ENCODE results near the gene DNAL1. TPM values are rescaled to one million over a fixed set of nuclear protein-coding genes. Genes with fewer than 3 reads are reported as not detected.

The DNAL1 gene
- total and polyA plus RNA-seq, 2 of the 13 experiments (the other 11 are each of a cell fraction or from before 2014, with no cell fraction given): 1.4 to 13.3 TPM

GRCh38 chr14:73612339-73613045 lies 32.3 kb upstream of the DNAL1 start, which contains the start of gene ACOT6 (continued):
- TF ChIP-seq PHF8 (CRISPR knock-in tag; IDR thresholded peaks at IDR 0.05): peak; percentile 76
- TF ChIP-seq ZNF121 (CRISPR knock-in tag; IDR thresholded peaks at IDR 0.05): peak; percentile 20; the same call in 1 of the 2 replicates
- TF ChIP-seq ZNF546 (CRISPR knock-in tag; conservative IDR thresholded peaks at IDR 0.05): peak; percentile 89
- 0 out of 2 replicates have a peak, but pooled peaks have one; percentile 21 for TF ChIP-seq ARHGAP35 (CRISPR knock-in tag; IDR thresholded peaks at IDR 0.05; ENCODE audit: borderline replicate concordance)
- no peak for TF ChIP-seq ZMAT5 (CRISPR knock-in tag; IDR thresholded peaks at IDR 0.05; ENCODE audit: borderline replicate concordance, low read depth)
- TF ChIP-seq ZNF30 (CRISPR knock-in tag; IDR thresholded peaks at IDR 0.05): 0 out of 2 replicates have a peak, but pooled peaks have one; percentile 35
- no peak for TF ChIP-seq SYNCRIP (IDR thresholded peaks at IDR 0.05; ENCODE audit: insufficient read depth, low read depth, low read length)
- 0 out of 2 replicates have a peak, but pooled peaks have one; percentile 20 for TF ChIP-seq PAX8 (CRISPR knock-in tag; IDR thresholded peaks at IDR 0.05; ENCODE audit: borderline replicate concordance)
- no peak for TF ChIP-seq ZNF383 (CRISPR knock-in tag; IDR thresholded peaks at IDR 0.05; ENCODE audit: borderline replicate concordance)
- TF ChIP-seq ELF3 (CRISPR knock-in tag; IDR thresholded peaks at IDR 0.05): no peak; the same call in 1 of the 2 replicates
- TF ChIP-seq ZNF224 (CRISPR knock-in tag; IDR thresholded peaks at IDR 0.05): no peak
- no peak for TF ChIP-seq FOXM1 (CRISPR knock-in tag; IDR thresholded peaks at IDR 0.05)
- TF ChIP-seq NR2C2 (CRISPR knock-in tag; IDR thresholded peaks at IDR 0.05; ENCODE audit: borderline replicate concordance): 0 out of 2 replicates have a peak, but pooled peaks have one; percentile 31
- 0 out of 2 replicates have a peak, but pooled peaks have one; percentile 34 for TF ChIP-seq HDAC2 (CRISPR knock-in tag; IDR thresholded peaks at IDR 0.05)
- peak; percentile 72; the same call in 1 of the 2 replicates for TF ChIP-seq ZC3H13 (CRISPR knock-in tag; IDR thresholded peaks at IDR 0.05)
- TF ChIP-seq PAXIP1 (CRISPR knock-in tag; conservative IDR thresholded peaks at IDR 0.05): 0 out of 2 replicates have a peak, but pooled peaks have one; percentile 30
- 0 out of 2 replicates have a peak, but pooled peaks have one; percentile 37 for TF ChIP-seq MEIS1 (CRISPR knock-in tag; IDR thresholded peaks at IDR 0.05; ENCODE audit: borderline replicate concordance)
- TF ChIP-seq ZBTB14 (CRISPR knock-in tag; IDR thresholded peaks at IDR 0.05): peak; percentile 93
- TF ChIP-seq RAD51 (IDR thresholded peaks at IDR 0.05; ENCODE audit: borderline replicate concordance): no peak
- TF ChIP-seq EHMT2 (IDR thresholded peaks at IDR 0.05; ENCODE audit: borderline replicate concordance, low read depth, low read length): no peak
- TF ChIP-seq FOXK1 (CRISPR knock-in tag; IDR thresholded peaks at IDR 0.05; ENCODE audit: borderline replicate concordance, low read depth): no peak

All from HepG2 (cell line).